ENCODE measurements around the gene DLG2.

DLG2 gene

DNA sequence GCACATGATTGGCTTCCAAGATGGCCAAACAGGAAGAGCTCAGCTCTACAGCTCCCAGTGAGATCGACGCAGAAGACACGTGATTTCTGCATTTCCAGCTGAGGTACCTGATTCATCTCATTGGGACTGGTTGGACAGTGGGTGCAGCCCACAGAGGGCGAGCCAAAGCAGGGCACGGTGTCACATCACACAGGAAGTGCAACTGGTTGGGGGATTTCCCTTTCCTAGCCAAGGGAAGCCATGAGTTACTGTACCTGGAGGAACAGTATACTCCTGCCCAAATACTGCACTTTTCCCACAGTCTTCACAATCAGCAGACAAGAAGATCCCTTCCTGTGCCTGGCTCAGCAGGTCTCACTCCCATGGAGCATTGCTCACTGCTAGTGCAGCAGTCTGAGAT, 131.2 kb downstream of the DLG2 start:
- TF ChIP-seq, protein P1, sequence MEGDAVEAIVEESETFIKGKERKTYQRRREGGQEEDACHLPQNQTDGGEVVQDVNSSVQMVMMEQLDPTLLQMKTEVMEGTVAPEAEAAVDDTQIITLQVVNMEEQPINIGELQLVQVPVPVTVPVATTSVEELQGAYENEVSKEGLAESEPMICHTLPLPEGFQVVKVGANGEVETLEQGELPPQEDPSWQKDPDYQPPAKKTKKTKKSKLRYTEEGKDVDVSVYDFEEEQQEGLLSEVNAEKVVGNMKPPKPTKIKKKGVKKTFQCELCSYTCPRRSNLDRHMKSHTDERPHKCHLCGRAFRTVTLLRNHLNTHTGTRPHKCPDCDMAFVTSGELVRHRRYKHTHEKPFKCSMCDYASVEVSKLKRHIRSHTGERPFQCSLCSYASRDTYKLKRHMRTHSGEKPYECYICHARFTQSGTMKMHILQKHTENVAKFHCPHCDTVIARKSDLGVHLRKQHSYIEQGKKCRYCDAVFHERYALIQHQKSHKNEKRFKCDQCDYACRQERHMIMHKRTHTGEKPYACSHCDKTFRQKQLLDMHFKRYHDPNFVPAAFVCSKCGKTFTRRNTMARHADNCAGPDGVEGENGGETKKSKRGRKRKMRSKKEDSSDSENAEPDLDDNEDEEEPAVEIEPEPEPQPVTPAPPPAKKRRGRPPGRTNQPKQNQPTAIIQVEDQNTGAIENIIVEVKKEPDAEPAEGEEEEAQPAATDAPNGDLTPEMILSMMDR (IDR thresholded peaks at IDR 0.05; ENCODE audit: low read depth, low read length), result no peak
- in situ Hi-C loops (cut with HindIII; ENCODE audit: low sequenced_read_pairs), result no loop called here
- DNase-seq (ENCODE audit: low read depth, low spot score), result no peak
- no peak overlapping the region for H3K4me3 ChIP-seq (ENCODE audit: low read depth, low read length)

DNA sequence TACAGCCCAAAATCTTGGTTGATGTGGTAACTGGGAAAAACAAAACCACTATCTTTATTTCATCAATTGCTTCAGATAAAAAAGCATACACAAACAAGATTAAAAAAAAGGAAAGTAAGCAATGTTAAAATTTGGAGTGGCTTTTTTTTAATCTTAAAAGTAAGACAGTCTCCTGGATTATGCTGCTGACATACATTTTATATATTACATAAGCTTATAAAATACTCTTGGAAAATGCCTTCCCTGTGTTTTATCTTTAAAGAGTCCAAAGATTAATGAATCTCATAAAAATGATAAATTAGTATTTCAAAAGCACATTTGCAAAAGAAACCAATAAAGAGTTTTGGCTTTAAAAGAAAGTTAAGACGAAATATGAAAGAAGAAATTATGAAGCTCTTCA, 132.7 kb downstream of the DLG2 start:
- TF ChIP-seq, protein P1 (IDR thresholded peaks at IDR 0.05; ENCODE audit: low read depth, low read length), result no peak
- no peak overlapping the region for H3K4me3 ChIP-seq (ENCODE audit: low read depth, low read length)
- in situ Hi-C loops (cut with HindIII; ENCODE audit: low sequenced_read_pairs), result no loop called here
- DNase-seq (ENCODE audit: low read depth, low spot score), result no peak

DNA sequence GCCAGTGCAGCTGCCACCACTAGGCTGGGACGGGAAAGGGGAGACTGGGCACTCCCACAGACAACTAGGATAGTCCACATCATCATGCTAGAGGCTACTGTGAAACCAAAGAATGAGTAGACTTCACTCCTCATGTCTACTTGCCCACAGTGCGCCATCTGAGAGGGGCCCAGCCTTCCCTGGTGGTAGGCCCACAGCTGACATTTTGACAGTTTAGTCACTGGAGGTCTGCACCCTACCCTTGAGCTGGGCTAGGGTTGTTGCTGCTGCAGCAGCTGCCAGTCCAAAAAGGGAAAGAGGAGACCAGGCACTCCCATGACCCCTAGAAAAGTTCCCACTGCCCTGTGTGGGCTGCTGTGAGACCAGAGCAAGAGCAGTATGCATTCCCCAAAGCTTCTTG, 141.2 kb downstream of the DLG2 start:
- in situ Hi-C loops (cut with HindIII; ENCODE audit: low sequenced_read_pairs), result no loop called here
- TF ChIP-seq, protein P1 (IDR thresholded peaks at IDR 0.05; ENCODE audit: low read depth, low read length), result no peak
- no peak for DNase-seq (ENCODE audit: low read depth, low spot score)
- no peak overlapping the region for H3K4me3 ChIP-seq (ENCODE audit: low read depth, low read length)

DNA sequence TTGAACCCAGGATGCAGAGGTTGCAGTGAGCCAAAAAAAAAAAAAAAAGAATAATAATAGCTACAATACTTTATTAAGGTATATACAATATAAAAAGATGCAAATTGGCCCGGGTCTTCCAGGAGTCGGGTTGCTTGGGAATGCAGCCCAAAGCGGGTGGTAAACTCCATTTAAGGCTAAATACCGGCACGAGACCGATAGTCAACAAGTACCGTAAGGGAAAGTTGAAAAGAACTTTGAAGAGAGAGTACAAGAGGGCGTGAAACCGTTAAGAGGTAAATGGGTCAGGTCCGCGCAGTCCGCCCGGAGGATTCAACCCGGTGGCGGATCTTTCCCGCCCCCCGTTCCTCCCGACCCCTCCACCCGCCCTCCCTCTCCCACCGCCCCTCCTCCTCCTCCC, 143.3 kb downstream of the DLG2 start:
- peak; percentile 3 for DNase-seq (ENCODE audit: low read depth, low spot score)
- no peak overlapping the region for H3K4me3 ChIP-seq (ENCODE audit: low read depth, low read length)
- TF ChIP-seq, protein P1 (IDR thresholded peaks at IDR 0.05; ENCODE audit: low read depth, low read length), result no peak
- in situ Hi-C loops (cut with HindIII; ENCODE audit: low sequenced_read_pairs), result no loop called here

DNA sequence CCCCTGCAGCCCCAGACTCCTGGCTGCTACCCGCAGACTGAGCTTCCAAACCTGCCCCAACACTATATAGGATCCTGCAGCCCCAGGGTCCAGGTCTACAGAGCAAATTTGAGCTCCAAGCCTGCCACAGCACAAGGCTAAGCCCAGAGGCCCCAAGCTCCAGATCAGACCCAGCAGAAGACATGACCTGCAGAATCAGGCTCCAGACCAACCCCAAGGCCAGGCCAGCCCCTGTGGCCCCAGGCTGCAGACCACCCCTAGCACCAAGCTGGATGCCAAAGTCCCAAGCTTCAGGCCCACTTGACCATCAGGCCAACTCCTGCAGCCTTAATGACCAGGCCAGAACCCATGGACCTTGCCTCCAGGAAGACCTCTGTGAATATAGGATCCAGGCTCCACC, 145.3 kb downstream of the DLG2 start:
- DNase-seq (ENCODE audit: low read depth, low spot score), result no peak
- no peak overlapping the region for H3K4me3 ChIP-seq (ENCODE audit: low read depth, low read length)
- TF ChIP-seq, protein P1 (IDR thresholded peaks at IDR 0.05; ENCODE audit: low read depth, low read length), result no peak
- in situ Hi-C loops (cut with HindIII; ENCODE audit: low sequenced_read_pairs), result no loop called here

DNA sequence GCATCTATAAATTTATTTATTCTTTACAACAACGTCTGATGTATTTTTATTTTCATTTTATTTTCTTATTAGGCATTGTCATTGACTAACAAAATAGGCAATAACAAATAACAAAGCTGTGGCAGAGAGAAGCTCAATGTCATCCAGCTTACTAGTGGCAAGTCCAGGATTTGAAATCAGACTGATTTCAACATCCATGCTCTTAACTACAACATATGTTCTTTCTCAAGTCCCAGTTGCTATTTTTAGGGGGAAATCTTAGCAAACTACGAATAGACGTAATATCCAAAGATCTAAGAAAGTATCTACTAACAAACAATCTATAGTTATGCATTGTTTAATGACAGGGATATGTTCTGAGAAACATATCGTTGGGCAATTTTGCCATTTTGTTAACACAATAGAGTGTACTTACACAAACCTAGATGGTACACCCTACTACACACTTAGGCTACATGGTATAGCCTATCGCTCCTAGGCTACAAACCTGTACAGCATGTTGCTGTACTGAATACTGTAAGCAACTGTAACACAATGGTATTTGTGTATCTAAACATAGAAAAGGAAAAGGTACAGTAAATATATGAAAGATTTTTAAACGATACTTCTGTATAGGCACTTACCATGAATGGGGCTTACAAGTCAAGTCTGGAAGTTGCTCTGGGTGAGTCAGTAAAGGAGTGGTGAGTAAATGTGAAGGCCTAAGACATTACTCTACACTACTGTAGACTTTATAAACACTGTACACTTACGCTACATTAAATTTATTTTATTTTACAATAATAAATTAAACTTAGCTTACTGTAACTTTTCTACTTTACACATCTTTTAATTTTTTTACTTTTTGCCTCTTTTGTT, 151.3 kb downstream of the DLG2 start:
- no peak for DNase-seq (ENCODE audit: low read depth, low spot score)
- TF ChIP-seq, protein P1 (IDR thresholded peaks at IDR 0.05; ENCODE audit: low read depth, low read length), result no peak
- no peak overlapping the region for H3K4me3 ChIP-seq (ENCODE audit: low read depth, low read length)
- in situ Hi-C loops (cut with HindIII; ENCODE audit: low sequenced_read_pairs), result no loop called here

Data from astrocyte of the spinal cord (primary cell).